ENCODE measurements around the gene PPM1F.
"Not testable (repeated sequence)": the region's sequence is repeated elsewhere in the genome, so short reads cannot be mapped to it uniquely, and the experiment has no call there.

PPM1F gene

DNA sequence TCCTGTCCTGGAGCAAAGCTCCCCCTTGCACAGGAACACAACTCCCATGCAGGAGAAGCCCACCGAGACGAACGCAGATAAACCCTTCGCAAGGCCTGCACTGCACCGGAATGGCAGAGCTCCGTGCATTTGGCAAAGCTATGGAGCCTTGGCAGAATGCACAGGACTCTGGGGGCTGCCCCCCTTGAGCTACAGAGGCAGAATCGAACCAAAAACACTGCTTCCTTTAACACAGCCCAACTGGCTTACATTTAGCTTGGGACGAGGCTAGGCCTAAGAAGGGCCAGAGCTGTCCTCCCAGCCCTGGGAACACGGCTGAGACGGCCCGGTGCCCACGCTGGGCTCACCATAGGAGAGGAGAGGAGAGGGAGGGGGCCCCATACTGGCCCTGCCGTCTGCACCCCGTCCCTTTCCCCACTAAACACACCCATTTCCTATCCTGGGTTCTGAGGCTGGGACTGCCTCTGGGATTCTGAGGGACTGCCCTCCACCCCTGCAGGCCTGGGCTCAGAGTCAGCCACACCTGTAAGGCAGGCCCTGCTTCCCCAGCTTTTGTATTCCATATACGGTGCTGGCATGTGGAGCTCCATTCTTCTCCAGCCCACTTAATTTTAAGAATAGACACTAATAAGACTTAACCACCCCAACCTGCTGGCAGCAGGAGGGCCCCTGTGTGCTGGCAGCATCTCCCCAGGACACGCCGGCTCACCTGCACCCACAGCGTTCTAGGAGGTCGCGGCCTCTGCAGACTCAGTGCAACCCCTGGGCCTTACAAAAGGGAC is 32.9 kb downstream of the PPM1F start:
- TF ChIP-seq, protein P1, sequence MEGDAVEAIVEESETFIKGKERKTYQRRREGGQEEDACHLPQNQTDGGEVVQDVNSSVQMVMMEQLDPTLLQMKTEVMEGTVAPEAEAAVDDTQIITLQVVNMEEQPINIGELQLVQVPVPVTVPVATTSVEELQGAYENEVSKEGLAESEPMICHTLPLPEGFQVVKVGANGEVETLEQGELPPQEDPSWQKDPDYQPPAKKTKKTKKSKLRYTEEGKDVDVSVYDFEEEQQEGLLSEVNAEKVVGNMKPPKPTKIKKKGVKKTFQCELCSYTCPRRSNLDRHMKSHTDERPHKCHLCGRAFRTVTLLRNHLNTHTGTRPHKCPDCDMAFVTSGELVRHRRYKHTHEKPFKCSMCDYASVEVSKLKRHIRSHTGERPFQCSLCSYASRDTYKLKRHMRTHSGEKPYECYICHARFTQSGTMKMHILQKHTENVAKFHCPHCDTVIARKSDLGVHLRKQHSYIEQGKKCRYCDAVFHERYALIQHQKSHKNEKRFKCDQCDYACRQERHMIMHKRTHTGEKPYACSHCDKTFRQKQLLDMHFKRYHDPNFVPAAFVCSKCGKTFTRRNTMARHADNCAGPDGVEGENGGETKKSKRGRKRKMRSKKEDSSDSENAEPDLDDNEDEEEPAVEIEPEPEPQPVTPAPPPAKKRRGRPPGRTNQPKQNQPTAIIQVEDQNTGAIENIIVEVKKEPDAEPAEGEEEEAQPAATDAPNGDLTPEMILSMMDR (IDR thresholded peaks at IDR 0.05; ENCODE audit: low read depth, low read length), result no peak
- in situ Hi-C loops (cut with HindIII; ENCODE audit: low sequenced_read_pairs), result no loop called here
- DNase-seq (ENCODE audit: low read depth, low spot score), result no peak
- no peak overlapping the region for H3K4me3 ChIP-seq (ENCODE audit: low read depth, low read length)

DNA sequence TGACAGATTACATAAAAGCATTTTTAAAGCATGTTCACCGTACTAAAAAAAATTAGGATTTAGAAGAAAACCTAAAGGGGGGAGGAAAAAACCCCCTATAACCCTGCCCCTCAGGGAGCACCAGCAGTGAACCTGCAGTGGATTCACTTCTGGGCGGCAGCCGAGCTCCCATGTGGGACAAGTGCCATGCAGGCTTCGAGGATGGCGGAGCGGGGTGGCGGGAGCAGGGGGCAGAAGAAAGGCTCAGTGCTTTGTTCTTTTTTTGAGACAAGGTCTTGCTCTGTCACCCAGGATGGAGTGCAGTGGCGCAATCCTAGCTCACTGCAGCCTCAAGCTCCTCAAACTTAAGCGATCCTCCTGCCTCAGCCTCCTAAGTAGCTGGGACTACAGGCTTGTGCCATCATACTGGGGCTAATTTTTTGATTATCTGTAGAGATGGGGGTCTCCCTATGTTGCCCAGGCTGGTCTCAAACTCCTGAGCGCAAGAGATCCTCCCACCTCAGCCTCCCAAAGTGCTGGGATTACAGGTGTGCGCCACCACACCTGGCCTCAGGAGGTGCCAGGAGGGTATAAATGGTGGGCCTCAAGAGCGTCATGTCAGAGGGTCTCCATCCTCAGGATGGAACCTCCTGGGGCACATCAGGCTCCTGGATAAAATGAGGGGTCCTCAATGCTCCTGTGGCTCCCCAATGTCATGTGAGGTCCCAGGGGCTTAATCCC is 34.0 kb downstream of the PPM1F start:
- H3K4me3 ChIP-seq (ENCODE audit: low read depth, low read length), result no peak overlapping the region
- TF ChIP-seq, protein P1 (IDR thresholded peaks at IDR 0.05; ENCODE audit: low read depth, low read length), result no peak
- DNase-seq (ENCODE audit: low read depth, low spot score), result no peak
- in situ Hi-C loops (cut with HindIII; ENCODE audit: low sequenced_read_pairs), result no loop called here

DNA sequence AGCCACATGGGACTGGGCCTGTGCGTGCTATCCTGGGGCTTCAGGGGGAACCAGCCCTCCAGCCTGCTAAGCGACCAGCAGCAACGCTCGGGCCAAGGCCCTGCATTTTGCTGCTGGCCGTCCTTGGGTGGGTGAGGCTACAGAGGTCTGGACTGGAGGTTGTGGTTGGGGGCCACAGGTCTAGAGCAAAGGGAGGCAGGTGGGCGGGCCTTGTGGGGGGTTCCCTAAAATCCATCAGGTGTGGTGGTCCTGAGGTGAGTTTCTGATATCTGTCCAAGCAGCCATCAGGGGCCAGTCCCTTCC is 34.7 kb downstream of the PPM1F start:
- no peak overlapping the region for H3K4me3 ChIP-seq (ENCODE audit: low read depth, low read length)
- TF ChIP-seq, protein P1 (IDR thresholded peaks at IDR 0.05; ENCODE audit: low read depth, low read length), result no peak
- in situ Hi-C loops (cut with HindIII; ENCODE audit: low sequenced_read_pairs), result no loop called here
- DNase-seq (ENCODE audit: low read depth, low spot score), result no peak

DNA sequence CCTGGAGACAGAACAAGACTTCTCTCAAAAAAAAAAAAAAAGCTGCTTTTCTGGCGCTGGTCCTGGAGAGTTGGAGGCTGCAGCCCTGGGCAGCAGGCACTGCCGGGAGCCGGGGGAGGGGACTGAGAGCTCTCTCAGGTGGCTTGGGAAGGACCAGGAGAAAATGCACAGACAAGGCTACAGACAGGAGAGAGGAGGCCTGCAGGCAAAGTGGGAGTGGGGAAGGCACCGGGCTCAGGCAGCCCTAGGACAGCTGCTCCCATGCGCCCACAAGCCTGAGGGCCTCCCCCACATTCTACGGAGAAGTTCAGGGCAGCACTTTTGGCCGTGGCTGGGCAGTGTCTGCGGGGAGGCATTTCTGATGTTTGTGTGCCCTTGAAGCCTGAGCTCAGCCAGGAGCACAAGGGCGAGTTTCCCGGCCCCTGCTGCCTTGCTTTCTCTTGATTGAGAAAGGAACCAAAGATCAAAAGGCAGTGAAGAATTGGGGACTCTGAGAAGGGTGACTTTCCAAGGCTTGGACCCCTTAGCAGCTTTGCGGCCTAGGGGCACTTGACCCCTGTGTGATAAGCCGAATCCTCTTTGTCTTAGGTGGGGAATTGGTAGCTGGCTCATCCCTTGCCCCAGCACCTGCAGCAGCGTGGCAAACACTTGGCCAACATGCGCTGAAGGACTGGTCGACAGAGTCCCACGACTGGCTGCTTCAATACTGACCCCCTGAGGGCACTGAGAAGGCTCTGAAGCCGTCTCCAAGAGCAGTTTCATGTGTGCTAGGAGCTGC is 35.3 kb downstream of the PPM1F start:
- H3K4me3 ChIP-seq (ENCODE audit: low read depth, low read length), result no peak overlapping the region
- TF ChIP-seq, protein P1 (IDR thresholded peaks at IDR 0.05; ENCODE audit: low read depth, low read length), result no peak
- in situ Hi-C loops (cut with HindIII; ENCODE audit: low sequenced_read_pairs), result no loop called here
- peak; percentile 31 for DNase-seq (ENCODE audit: low read depth, low spot score)

DNA sequence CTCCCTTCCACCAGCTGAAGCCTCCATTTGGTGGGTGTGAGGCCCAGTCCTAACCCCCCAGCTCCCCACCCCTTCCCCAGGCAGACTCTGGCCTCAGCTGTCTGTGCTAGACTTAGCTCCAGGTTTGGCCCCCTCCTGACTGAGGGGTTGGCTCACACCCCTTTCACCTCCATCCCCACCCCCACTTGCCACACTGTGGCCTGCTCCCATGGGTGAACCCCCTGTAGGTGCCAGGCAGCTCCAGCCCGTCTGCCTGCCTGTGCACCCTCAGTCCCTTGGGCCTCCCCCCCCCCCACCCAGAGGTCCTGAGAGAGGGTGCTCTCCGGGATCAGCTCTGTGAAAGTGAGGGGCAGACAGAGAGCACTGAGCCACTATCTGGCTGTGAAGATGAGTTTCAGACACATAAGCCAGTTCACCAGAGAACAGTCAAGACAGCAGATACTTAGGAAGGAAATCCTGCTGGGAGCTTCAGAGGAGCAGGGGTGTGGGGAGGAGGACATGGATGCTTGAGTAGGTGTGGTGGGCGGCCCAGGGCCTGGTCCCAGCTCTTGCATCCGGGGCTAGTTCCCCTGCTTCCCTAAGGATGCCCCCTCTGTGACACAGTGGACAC is 36.2 kb downstream of the PPM1F start:
- TF ChIP-seq, protein P1 (IDR thresholded peaks at IDR 0.05; ENCODE audit: low read depth, low read length), result no peak
- in situ Hi-C loops (cut with HindIII; ENCODE audit: low sequenced_read_pairs), result no loop called here
- DNase-seq (ENCODE audit: low read depth, low spot score), result no peak
- no peak overlapping the region for H3K4me3 ChIP-seq (ENCODE audit: low read depth, low read length)

DNA sequence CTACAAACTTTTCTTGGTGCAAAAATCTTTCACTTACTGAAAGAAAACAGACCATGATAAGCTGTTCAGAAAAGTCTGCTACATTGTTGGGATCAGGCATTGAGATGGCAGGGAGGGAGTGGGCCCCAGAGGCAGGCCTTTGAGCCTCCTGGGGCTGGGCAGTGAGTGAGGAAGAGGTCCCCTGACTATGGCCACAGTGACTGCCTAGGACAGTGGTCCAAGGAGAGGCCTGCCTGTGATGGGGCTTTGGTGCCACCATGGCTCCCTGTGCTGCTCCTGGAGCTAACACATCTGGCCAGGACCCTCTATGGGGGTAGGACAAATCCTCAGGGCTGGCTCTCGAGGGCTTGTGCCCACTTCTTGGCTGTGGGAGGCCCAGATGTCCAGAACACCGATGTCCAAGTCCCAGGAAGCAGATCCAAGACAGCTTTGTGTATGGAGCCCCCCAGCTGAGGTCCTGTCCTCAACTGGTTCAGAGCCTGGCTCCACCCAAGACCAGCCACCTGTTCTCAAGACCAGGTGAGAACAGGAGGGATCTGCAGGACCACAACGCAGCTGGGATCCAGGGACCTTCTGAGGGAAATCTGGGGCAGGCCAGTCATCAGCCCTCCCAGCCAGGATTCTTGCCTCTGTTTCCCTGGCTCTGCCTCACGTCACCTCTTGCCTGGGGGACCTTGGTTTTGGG is 36.9 kb downstream of the PPM1F start:
- TF ChIP-seq, protein P1 (IDR thresholded peaks at IDR 0.05; ENCODE audit: low read depth, low read length), result no peak
- DNase-seq (ENCODE audit: low read depth, low spot score), result no peak
- in situ Hi-C loops (cut with HindIII; ENCODE audit: low sequenced_read_pairs), result no loop called here
- no peak overlapping the region for H3K4me3 ChIP-seq (ENCODE audit: low read depth, low read length)

DNA sequence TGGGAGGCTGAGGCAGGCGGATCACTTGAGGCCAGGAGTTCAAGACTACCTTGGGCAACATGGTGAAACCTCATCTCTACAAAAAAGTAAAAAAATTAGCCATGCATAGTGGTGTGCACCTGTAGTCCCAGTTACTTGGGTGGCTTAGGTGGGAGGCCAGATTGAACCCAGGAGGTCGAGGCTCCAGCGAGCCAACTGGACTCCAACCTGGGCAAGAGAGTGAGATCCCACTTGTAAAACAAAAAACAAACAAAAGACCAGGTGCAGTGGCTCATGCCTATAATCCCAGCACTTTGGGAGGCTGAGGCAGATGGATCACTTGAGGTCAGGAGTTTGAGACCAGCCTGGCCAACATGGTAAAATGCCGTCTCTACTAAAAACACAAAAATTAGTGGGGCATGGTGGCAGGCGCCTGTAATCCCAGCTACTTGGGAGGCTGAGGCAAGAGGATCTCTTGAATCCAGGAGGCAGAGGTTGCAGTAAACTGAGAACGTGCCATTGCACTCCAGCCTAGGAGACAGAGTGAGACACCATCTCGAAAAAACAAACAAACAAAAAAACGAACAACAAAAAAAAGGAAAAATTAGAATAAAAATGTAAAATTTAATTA is 38.5 kb downstream of the PPM1F start:
- H3K4me3 ChIP-seq (ENCODE audit: low read depth, low read length); in situ Hi-C loops (cut with HindIII; ENCODE audit: low sequenced_read_pairs); DNase-seq (ENCODE audit: low read depth, low spot score): not testable (repeated sequence)

DNA sequence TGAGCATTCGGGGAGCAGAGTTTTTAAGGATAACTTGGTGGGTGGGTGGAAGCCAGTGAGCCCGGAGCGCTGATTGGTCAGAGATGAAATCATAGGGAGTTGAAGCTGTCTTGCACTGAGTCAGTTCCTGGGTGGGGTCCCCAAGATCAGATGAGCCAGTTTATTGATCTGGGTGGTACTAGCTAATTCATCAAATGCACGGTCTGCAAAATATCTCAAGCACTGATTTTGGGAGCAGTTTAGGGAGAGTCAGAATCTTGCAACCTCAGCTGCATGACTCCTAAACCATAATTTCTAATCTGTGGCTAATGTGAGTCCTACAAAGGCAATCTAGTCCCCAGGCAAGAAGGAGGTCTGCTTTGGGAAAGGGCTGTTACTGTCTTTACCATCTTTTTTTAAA is 42.3 kb downstream of the PPM1F start:
- in situ Hi-C loops (cut with HindIII; ENCODE audit: low sequenced_read_pairs); DNase-seq (ENCODE audit: low read depth, low spot score); H3K4me3 ChIP-seq (ENCODE audit: low read depth, low read length): not testable (repeated sequence)
